A673 (cell line): ENCODE measurements around the gene ADARB2. TPM values are rescaled to one million over a fixed set of nuclear protein-coding genes. Genes with fewer than 3 reads are reported as not detected.

Experiments used
- BruUV-seq: library from RNA; stranded (reverse); fragments of 400-500 nt; replicated peaks from 2 replicates; lab custom pipeline; 2021; lab: Mats Ljungman, UMichigan
- CTCF ChIA-PET: fragments of 300-600 bp; sonication (Branson Sonifier 250); formaldehyde crosslinking; loops from one replicate; lab custom pipeline; 2022; ENCODE audit warnings: antibody characterized with exemption; lab: Charles Lee
- POLR2A ChIA-PET: fragments of 300-600 bp; sonication (Branson Sonifier 250); formaldehyde crosslinking; loops from one replicate; lab custom pipeline; 2022; ENCODE audit warnings: antibody characterized with exemption; ENCODE audit not compliant: low non-redundant PET; lab: Charles Lee
- DNase-seq: peaks from one replicate; pipeline ENCODE4 v3.0.0-alpha.2; 2015; ENCODE audit warnings: low spot score
- H3K27ac ChIP-seq: fragments of 200-600 bp; sonication (generic); 2 replicates; pipeline ENCODE4 v1.5.1; 2016; ENCODE audit warnings: mixed run types, low read depth, mild to moderate bottlenecking, mixed read lengths, antibody characterized with exemption, low read length; ENCODE audit not compliant: poor library complexity, severe bottlenecking
- H3K27me3 ChIP-seq: fragments of 200-600 bp; sonication (generic); replicated peaks from 2 replicates; pipeline ENCODE4 v1.6.1; 2017; ENCODE audit warnings: mixed run types, low read depth, mild to moderate bottlenecking, mixed read lengths, antibody characterized with exemption, low read length; ENCODE audit not compliant: insufficient read depth, poor library complexity
- H3K36me3 ChIP-seq: fragments of 200-600 bp; sonication (generic); 2 replicates; pipeline ENCODE4 v1.6.1; 2016; ENCODE audit warnings: mixed run types, mild to moderate bottlenecking, mixed read lengths, antibody characterized with exemption, low read length; ENCODE audit not compliant: insufficient read depth, poor library complexity, severe bottlenecking
- H3K4me1 ChIP-seq: fragments of 200-600 bp; sonication (generic); 2 replicates; pipeline ENCODE4 v1.6.1; 2017; ENCODE audit warnings: mixed run types, mild to moderate bottlenecking, mixed read lengths, antibody characterized with exemption, low read length; ENCODE audit not compliant: insufficient read depth, poor library complexity, severe bottlenecking
- H3K4me3 ChIP-seq: fragments of 200-600 bp; sonication (generic); 2 replicates; pipeline ENCODE4 v1.5.1; 2016; ENCODE audit warnings: low read depth, mixed run types, mild to moderate bottlenecking, mixed read lengths, low read length; ENCODE audit not compliant: poor library complexity, severe bottlenecking
- H3K9me3 ChIP-seq: fragments of 200-600 bp; sonication (generic); 2 replicates; pipeline ENCODE4 v1.6.1; 2016; ENCODE audit warnings: mixed run types, low read depth, mild to moderate bottlenecking, mixed read lengths, antibody characterized with exemption, low read length; ENCODE audit not compliant: poor library complexity, severe bottlenecking
- CTCF ChIP-seq: fragments of 300-800, 200-600 bp; sonication (generic); conservative IDR thresholded peaks from 2 replicates; pipeline ENCODE4 v1.5.1; 2017; ENCODE audit warnings: low read depth, mild to moderate bottlenecking, antibody characterized with exemption, low read length, moderate library complexity, mixed read lengths
- EZH2 ChIP-seq: fragments of 200-600 bp; sonication (generic); IDR thresholded peaks from 2 replicates; pipeline ENCODE4 v1.6.1; 2017; ENCODE audit warnings: borderline replicate concordance, low read depth, mild to moderate bottlenecking, mixed read lengths, antibody characterized with exemption, low read length; ENCODE audit not compliant: poor library complexity, severe bottlenecking
- intact Hi-C: fragments of 100-400 bp; cut with micrococcal nuclease; formaldehyde crosslinking; loops from one replicate; pipeline ENCODE4 v1.10.0; 2022; ENCODE audit not compliant: unreplicated experiment
- total RNA-seq: library from RNA; stranded (reverse); gene quantifications from 2 replicates; pipeline ENCODE4 v1.2.3, GENCODE V29; 2021

Gene ADARB2
- total RNA-seq, 1 experiment from 2014 or later = not detected

GRCh38 chr10:1419796-1420610 lies 317.3 kb downstream of the ADARB2 start:
- no peaks in the 10 kb centered on the region for H3K9me3 ChIP-seq
- TF ChIP-seq CTCF (no peak), EZH2 (no peak)
- CTCF ChIA-PET = interaction anchor here (0.6 to 0.9 kb wide), 2 partner anchors 265 to 1360 kb away, joined by 3 to 4 read pairs; no protein-coding TSS in a partner anchor
- H3K27ac ChIP-seq = no peak overlapping the region
- no peaks in the 10 kb centered on the region for H3K4me1 ChIP-seq
- no peaks in the 10 kb centered on the region for H3K36me3 ChIP-seq
- intact Hi-C loops = no loop called here
- POLR2A ChIA-PET = interaction anchor here (0.7 kb wide), 1 partner anchor 1104 kb away, joined by 4 read pairs; no protein-coding TSS in a partner anchor
- BruUV-seq = no TSS peak
- peaks cover 68% of the 10 kb centered on the region for H3K27me3 ChIP-seq
- no peak overlapping the region for H3K4me3 ChIP-seq
- no peak for DNase-seq

- no peak for DNase-seq
- H3K27ac ChIP-seq = no peak overlapping the region
- BruUV-seq = no TSS peak
- no peaks in the 10 kb centered on the region for H3K9me3 ChIP-seq
- H3K4me3 ChIP-seq = no peak overlapping the region
- H3K36me3 ChIP-seq = no peaks in the 10 kb centered on the region
- H3K4me1 ChIP-seq = no peaks in the 10 kb centered on the region
- CTCF ChIA-PET = no interaction called here
- intact Hi-C loops = no loop called here
- POLR2A ChIA-PET = no interaction called here
- TF ChIP-seq EZH2 (no peak), CTCF (no peak)
- H3K27me3 ChIP-seq = peaks cover 64% of the 10 kb centered on the region
Observed at GRCh38 chr10:1418031-1418550, 319.2 kb downstream of the ADARB2 start.

DNA sequence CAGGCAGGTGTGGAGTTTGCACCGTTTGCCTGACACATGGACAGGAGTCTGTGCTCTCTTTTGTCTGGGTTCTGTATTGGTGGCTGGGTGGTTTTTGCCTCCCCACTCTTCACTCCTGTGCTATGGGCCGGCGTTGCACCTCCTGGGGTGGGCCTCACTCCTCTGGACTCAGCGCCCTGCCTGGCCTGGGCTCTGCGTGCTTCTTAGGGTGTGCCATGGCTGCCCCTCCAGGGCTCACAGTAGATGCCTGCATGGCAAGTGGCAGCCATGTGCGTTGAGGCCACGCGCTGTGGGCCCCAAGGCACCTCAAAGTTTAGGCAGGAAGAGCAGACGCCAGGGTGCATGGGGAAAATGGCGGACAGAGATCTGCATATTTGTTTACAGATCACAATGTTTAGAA lies 319.8 kb downstream of the ADARB2 start:
- H3K4me3 ChIP-seq = no peak overlapping the region
- H3K27ac ChIP-seq = no peak overlapping the region
- no peaks in the 10 kb centered on the region for H3K4me1 ChIP-seq
- BruUV-seq = no TSS peak
- H3K9me3 ChIP-seq = no peaks in the 10 kb centered on the region
- H3K36me3 ChIP-seq = no peaks in the 10 kb centered on the region
- no peak for TF ChIP-seq CTCF
- no peak for TF ChIP-seq EZH2
- peaks cover 69% of the 10 kb centered on the region for H3K27me3 ChIP-seq
- intact Hi-C loops = no loop called here
- ChIA-PET CTCF (no interaction called here), POLR2A (no interaction called here)
- DNase-seq = no peak
